GM18873 (cell line): ENCODE data around the gene SORL1-AS1.
A peak's percentile ranks its signal among the peaks of the same experiment; 100 is the strongest.

ENCODE experiments used
- ATAC-seq: cut with Tn5 transposase; IDR thresholded peaks from one replicate; pipeline ENCODE4 v1.9.1; 2021; ENCODE audit warnings: mild to moderate bottlenecking, moderate library complexity, moderate number of reproducible peaks; ENCODE audit not compliant: unreplicated experiment, low FRiP score

Gene SORL1-AS1

GRCh38 chr11:121476379-121477032 lies 23.7 kb upstream of the SORL1-AS1 start:
- no peak for ATAC-seq

- no peak for ATAC-seq
Observed at GRCh38 chr11:121474680-121475079, 21.9 kb upstream of the SORL1-AS1 start.

- ATAC-seq: no peak
Observed at GRCh38 chr11:121473064-121473777, 20.5 kb upstream of the SORL1-AS1 start.

GRCh38 chr11:121472312-121472711 lies 19.5 kb upstream of the SORL1-AS1 start:
- no peak for ATAC-seq

GRCh38 chr11:121471167-121471566 lies 18.4 kb upstream of the SORL1-AS1 start:
- no peak for ATAC-seq

- ATAC-seq: no peak
Observed at GRCh38 chr11:121469910-121470309, 17.1 kb upstream of the SORL1-AS1 start.

- ATAC-seq: peak; percentile 38
Observed at GRCh38 chr11:121467965-121468364, 15.2 kb upstream of the SORL1-AS1 start.

GRCh38 chr11:121467471-121467870 lies 14.7 kb upstream of the SORL1-AS1 start:
- no peak for ATAC-seq

- no peak for ATAC-seq
Observed at GRCh38 chr11:121466063-121466794, 13.5 kb upstream of the SORL1-AS1 start.

- no peak for ATAC-seq
Observed at GRCh38 chr11:121465709-121466062, 12.9 kb upstream of the SORL1-AS1 start.

- ATAC-seq: peak; percentile 55
Observed at GRCh38 chr11:121464352-121464946, 11.7 kb upstream of the SORL1-AS1 start.

GRCh38 chr11:121463689-121464335 lies 11.0 kb upstream of the SORL1-AS1 start:
- ATAC-seq: no peak

- no peak for ATAC-seq
Observed at GRCh38 chr11:121461843-121462242, 9.1 kb upstream of the SORL1-AS1 start.

- no peak for ATAC-seq
Observed at GRCh38 chr11:121460941-121461514, 8.3 kb upstream of the SORL1-AS1 start.

GRCh38 chr11:121459413-121460017 lies 6.7 kb upstream of the SORL1-AS1 start:
- ATAC-seq: no peak

- no peak for ATAC-seq
Observed at GRCh38 chr11:121458551-121458950, 5.8 kb upstream of the SORL1-AS1 start.

- ATAC-seq: no peak
Observed at GRCh38 chr11:121456816-121457431, 4.2 kb upstream of the SORL1-AS1 start.

GRCh38 chr11:121456151-121456550 lies 3.4 kb upstream of the SORL1-AS1 start:
- no peak for ATAC-seq

- no peak for ATAC-seq
Observed at GRCh38 chr11:121455115-121455514, 2.3 kb upstream of the SORL1-AS1 start.
